RPMI7951 (cell line): ENCODE results near the gene PCBD1. TPM values are rescaled to one million over a fixed set of nuclear protein-coding genes. Genes with fewer than 3 reads are reported as not detected.
A peak's percentile ranks its signal among the peaks of the same experiment; 100 is the strongest.

Source experiments
- DNase-seq: peaks from one replicate; pipeline ENCODE4 v3.0.0-alpha.2; 2012; ENCODE audit warnings: low read depth
- total RNA-seq: library from RNA; depleted of rRNA; stranded (reverse); fragments of >200 nt; shearing (Covaris generic); gene quantifications from 2 replicates; pipeline ENCODE4 v1.2.3, GENCODE V29; 2014

Gene PCBD1
- total RNA-seq, 1 experiment from 2014 or later, result 73.9 TPM

GRCh38 chr10:70917635-70918034 is 29.3 kb upstream of the PCBD1 start:
- no peak for DNase-seq

- no peak for DNase-seq
These were observed 28.9 kb upstream of the PCBD1 start for GRCh38 chr10:70917226-70917625.

- DNase-seq, result no peak
These were observed 27.9 kb upstream of the PCBD1 start for GRCh38 chr10:70916241-70916640.

- no peak for DNase-seq
These were observed 27.4 kb upstream of the PCBD1 start for GRCh38 chr10:70915806-70916205.

DNA sequence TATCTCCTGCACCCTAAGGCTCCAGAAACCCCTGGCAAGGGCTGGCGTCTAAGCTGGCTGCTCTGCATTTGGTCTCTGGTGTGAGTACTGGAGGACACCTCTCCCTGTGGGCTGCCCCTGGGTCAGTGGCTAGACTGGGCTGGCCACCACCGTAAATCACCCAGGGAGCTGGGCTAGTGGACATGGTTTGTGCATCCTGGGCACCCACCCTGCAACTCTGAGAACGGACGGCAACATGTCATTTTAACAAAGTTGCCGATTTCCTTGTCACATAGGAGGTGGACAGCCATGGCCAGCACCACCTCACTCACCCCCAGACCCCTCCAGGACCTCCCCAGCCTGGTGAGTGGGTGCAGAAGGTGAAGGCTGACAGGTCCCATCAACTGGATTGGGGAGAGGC is 26.8 kb upstream of the PCBD1 start:
- no peak for DNase-seq

DNA sequence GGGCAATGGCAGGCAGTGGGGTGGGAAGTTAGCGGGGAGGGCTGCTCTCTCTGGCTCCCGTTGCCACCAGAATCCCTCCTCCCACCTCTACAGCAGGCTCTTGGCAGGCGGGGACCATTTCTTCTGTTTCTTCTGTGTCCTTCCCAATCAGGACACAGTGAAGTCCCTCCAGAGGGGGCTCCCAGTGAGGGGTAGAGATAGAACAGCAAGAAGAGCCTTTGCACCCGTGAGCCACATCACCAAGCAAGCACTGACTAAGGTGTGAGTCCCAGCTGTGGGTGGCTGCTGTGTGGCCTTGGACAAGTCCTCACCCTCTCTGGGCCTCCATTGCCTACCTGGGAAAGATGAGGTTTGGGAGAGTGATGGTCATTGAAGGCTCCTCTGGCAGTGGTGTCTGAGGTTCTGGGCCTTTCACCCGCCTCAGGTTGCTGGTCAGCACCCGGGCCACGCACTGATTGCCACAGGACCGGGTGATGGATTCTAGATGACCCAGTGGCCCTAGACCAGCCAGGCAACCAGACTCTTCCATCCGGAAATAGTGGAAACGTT is 26.0 kb upstream of the PCBD1 start:
- no peak for DNase-seq

DNA sequence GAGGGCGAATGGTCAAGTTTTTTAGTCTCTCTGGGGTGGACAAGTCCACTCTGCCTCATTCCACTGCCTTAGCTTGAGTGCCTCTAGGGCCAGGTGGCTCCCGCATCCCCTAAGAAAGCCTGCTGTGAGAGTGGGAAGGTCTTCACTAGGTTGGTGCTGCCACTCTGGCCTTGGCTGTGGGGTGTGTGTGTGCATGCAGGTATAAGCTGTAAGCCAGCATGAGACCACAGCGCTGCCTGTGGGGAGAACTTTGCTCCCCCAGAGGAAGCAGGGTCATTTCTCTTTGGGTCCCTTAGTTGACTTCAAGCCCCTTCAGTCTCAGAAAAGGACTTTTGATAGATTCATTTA is 25.5 kb upstream of the PCBD1 start:
- DNase-seq, result no peak

DNA sequence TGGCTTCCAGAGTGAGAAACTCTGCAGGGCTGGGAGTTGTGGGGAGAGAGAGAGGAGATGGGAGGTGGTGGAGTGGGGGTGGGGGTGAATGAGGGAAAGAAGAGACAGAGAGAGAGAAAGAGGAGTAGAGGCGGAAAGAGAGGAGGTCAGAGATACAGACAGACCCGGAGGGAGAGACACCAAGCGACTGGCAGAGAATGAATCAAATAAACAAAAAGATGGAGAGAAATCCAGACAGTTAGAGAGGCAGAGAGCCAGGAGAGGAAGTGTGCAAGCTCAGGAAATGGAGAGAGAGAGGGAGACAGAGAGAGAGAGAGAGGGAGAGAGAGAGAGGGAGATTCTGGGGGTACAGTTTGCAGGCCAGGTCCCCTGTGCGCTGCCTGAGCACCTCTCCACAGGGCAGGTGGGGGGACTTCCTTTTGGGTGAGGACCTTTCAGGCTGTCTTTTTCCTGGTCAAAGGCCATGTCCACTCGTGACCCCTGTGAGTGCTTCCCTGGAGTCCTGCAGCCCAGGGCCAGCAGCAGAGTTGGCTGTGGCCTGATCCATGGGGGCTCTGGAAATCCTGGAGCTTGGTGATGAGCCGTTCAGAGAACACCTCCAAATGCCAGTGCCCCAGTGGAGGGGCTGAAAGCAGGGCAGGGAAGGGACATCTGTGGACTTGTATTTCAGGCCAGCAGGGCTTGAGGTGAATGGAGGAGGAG is 25.0 kb upstream of the PCBD1 start:
- DNase-seq, result no peak

DNA sequence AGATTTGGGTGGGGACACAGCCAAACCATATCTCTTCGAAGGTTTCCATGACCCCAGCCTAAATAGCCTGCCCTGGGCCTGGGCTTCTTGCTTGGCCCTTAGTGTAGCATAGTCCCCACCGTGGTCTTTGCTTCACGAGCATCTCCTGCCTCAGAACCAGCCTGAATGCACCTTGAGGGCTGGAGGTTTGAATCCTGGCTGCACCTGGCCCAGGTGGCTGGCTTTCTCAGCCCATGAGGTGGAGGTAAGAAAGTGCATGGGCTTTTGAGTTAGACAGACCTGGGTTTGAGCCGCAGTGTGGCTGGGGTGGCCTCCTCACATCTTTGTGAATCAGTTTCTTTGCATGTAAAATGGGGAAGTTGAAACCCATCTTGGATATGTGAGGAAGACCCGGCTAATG is 24.2 kb upstream of the PCBD1 start:
- DNase-seq, result no peak

- no peak for DNase-seq
These were observed 23.0 kb upstream of the PCBD1 start for GRCh38 chr10:70911386-70911785.

GRCh38 chr10:70910486-70911341 is 22.3 kb upstream of the PCBD1 start:
- DNase-seq, result no peak

DNA sequence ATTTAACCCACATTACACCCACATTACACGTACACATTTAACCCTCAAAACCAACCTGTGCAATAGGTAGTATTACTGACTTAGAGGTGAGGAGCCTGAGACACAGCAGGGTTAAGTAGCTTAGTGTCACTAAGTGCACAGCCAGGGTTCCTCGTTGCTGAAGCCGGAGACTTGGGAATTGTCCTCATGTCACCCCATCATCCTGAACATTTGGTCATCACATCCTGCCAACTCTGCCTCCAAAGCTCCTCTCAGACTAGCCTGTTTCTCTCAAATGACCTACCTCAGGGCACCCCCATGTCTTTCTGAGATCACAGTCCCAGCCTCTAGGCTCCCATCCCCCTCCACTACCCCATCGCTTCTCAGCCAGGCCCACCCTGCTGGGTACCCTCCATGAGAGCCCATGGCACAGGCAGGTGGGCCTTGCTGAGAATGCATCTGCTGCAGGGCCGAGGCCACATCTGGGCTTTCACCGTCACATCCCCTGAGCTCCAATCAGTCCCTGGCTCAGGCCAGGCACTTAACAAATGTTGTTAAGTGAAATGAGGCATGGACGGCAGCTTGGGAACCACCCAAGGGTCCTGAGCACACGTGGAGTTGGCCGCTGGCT is 21.1 kb upstream of the PCBD1 start:
- no peak for DNase-seq

DNA sequence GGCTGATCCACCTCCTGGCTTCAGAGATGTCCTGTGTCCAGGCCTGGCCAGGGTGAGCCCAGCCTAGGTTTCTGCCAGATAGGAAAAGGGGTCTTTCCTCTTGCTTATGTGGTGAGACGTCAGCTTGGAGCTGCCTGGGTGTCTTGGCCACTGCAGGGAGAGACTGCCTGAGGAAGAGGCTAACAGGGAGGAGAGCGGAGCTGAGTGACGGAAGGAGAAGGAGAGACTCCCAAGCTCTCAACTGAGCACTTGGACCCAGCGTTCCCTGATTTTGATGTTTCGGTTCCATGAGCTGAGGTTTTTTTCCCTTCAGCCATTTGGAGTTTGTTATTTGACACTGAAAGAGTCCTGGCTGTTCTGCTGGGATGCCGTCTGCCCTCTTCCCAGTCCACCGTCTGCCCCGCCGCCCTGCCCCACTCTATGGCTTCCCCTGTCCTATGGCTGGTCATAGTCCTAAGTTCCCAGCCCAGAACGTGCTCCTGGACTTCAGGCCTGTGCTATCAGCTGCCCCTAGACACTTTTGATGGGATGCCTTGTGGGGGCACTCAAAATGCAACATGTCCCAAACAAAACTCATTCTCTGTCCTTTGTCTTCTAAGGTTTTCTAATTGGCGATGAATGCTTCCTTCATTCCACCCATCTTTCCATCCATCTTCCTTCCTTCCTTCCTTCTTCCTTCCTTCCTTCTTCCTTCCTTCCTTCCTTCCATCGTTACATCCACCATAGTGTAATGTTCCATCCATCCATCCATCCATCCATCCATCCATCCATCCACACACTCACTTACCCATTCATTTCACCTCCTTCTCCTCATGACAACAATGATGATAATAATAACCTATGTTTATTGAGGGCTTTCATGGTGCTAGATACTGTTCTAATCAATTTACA is 20.3 kb upstream of the PCBD1 start:
- DNase-seq, result no peak

- DNase-seq, result no peak
These were observed 19.5 kb upstream of the PCBD1 start for GRCh38 chr10:70907637-70908405.

GRCh38 chr10:70906953-70907636 is 18.7 kb upstream of the PCBD1 start:
- DNase-seq, result no peak

- DNase-seq, result no peak
These were observed 17.8 kb upstream of the PCBD1 start for GRCh38 chr10:70906031-70906783.

- DNase-seq, result no peak
These were observed 17.0 kb upstream of the PCBD1 start for GRCh38 chr10:70905071-70906021.

DNA sequence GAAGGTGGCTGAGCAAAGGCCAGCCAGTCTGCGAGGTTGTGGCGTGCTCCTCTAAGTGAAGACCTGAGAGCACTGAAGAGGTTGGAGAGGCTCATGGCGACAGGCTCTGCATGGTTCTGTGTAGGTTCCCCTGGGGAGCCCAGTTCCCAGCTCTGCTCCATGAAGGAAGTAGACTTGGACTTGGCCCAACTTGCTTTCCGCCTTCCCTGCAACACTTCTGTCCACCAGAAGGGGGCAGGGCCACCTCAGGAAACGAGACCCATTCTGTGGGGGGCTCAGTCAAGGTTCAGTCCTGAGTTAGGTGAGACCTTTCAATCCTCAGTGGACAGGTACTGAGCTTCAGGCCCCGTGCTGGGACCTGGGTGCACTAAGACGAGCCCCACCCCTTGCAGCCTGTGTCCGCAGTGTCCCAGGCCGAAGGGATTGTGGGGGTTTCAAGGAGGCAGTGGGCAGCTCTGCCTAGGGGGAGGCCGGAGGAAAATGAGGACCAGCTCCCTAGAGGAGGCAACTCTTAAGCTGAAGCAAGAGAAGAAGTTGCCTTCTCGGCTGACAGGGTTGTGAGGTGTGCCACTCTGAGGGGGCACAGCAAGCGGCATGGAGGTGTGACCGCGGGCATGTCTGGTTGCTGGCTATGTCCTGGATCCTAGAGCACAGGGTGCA is 15.0 kb upstream of the PCBD1 start:
- DNase-seq, result peak; percentile 31
